HCT116 (cell line): Measurements from ENCODE around the gene NPFF.

Source experiments
- CTCF ChIP-seq, 3 experiments: fragments of 200-600 bp in 1 of 3; sonication (generic) in 1 of 3; IDR thresholded peaks in 2 of 3; conservative IDR thresholded peaks in 1 of 3; 2 replicates each; pipeline ENCODE4 v1.5.1; 2012 to 2017; ENCODE audit warnings: low read depth in 2 of 3, low read length in 2 of 3, antibody characterized with exemption in 1 of 3, borderline replicate concordance in 1 of 3, control low read depth in 1 of 3, mild to moderate bottlenecking in 1 of 3, mixed read lengths in 1 of 3, mixed run types in 1 of 3, moderate library complexity in 1 of 3; ENCODE audit not compliant: insufficient read depth in 1 of 3
- ELF1 ChIP-seq: IDR thresholded peaks from 2 replicates; pipeline ENCODE4 v1.6.1; 2012; ENCODE audit warnings: low read depth, borderline replicate concordance
- EZH2phosphoT487 ChIP-seq: fragments of 200-600 bp; IDR thresholded peaks from 2 replicates; pipeline ENCODE4 v1.6.1; 2018; ENCODE audit warnings: antibody characterized with exemption, borderline replicate concordance
- JUND ChIP-seq: IDR thresholded peaks from 2 replicates; pipeline ENCODE4 v1.6.1; 2012
- POLR2AphosphoS5 ChIP-seq: IDR thresholded peaks from 2 replicates; pipeline ENCODE4 v1.6.1; 2011; ENCODE audit warnings: mild to moderate bottlenecking, low read depth, low read length, moderate library complexity
- SP1 ChIP-seq: IDR thresholded peaks from 2 replicates; pipeline ENCODE4 v1.6.1; 2012; ENCODE audit warnings: low read depth

- no peak for TF ChIP-seq SP1
- TF ChIP-seq CTCF (IDR thresholded peaks at IDR 0.05 in 2 of 3, conservative IDR thresholded peaks at IDR 0.05 in 1 of 3; ENCODE audit: borderline replicate concordance in 1 of 3, insufficient read depth in 1 of 3, low read depth in 2 of 3, low read length in 2 of 3), result no peak
- TF ChIP-seq JUND, result no peak
- TF ChIP-seq EZH2phosphoT487, result no peak
- no peak for TF ChIP-seq POLR2AphosphoS5
- TF ChIP-seq ELF1, result no peak
Measured at GRCh38 chr12:53502331-53502730, 5.0 kb downstream of the NPFF start.
